Activated CD4-positive, alpha-beta T cell treated with anti-CD3 and anti-CD28 coated beads for 36 hours (primary cell): ENCODE data around the gene CLPTM1L. TPM values are rescaled to one million over a fixed set of nuclear protein-coding genes. Genes with fewer than 3 reads are reported as not detected.
"Not testable (repeated sequence)": the region's sequence is repeated elsewhere in the genome, so short reads cannot be mapped to it uniquely, and the experiment has no call there.

Experiments used
- ATAC-seq: fragments of 200-7000 bp; cut with Tn5 transposase; one replicate; pipeline ENCODE4 v1.10.0; 2021; ENCODE audit warnings: mild to moderate bottlenecking, moderate library complexity
- CTCF ChIA-PET: fragments of 350-600 bp; sonication (Branson Sonifier 250); formaldehyde crosslinking; loops from one replicate; lab custom pipeline; 2021; ENCODE audit warnings: antibody characterized with exemption; lab: Charles Lee
- POLR2A ChIA-PET: fragments of 350-600 bp; sonication (Branson Sonifier 250); formaldehyde crosslinking; loops from one replicate; lab custom pipeline; 2021; ENCODE audit warnings: antibody characterized with exemption, inconsistent platforms; lab: Charles Lee
- DNase-seq: peaks from one replicate; pipeline ENCODE4 v3.0.0-alpha.2; 2020
- H3K27ac Mint-ChIP-seq: one replicate; pipeline ENCODE4 v1.8.0; 2021; ENCODE audit warnings: mixed read lengths
- H3K27me3 Mint-ChIP-seq: one replicate; pipeline ENCODE4 v1.8.0; 2021; ENCODE audit warnings: mixed read lengths
- H3K36me3 Mint-ChIP-seq: one replicate; pipeline ENCODE4 v1.8.0; 2021; ENCODE audit warnings: low read depth, mixed read lengths
- H3K4me1 Mint-ChIP-seq: one replicate; pipeline ENCODE4 v1.8.0; 2021; ENCODE audit warnings: mixed read lengths
- H3K4me3 Mint-ChIP-seq: one replicate; pipeline ENCODE4 v1.8.0; 2021; ENCODE audit warnings: mild to moderate bottlenecking, moderate library complexity, mixed read lengths
- H3K9me3 Mint-ChIP-seq: one replicate; pipeline ENCODE4 v1.8.0; 2021; ENCODE audit warnings: low read depth, mixed read lengths
- intact Hi-C, 2 experiments: fragments of 100-400 bp; cut with DNase I in 1 of 2; cut with micrococcal nuclease in 1 of 2; formaldehyde crosslinking; loops; one replicate each; pipeline versions ENCODE4 v1.14.2 to v1.15.1; 2022 to 2024; cut with DNase I, micrococcal nuclease
- total RNA-seq, 2 experiments: library from RNA; stranded (reverse); gene quantifications; one replicate each; pipeline ENCODE4 v1.2.3, GENCODE V29; 2021

The CLPTM1L gene
- total RNA-seq, 2 experiments from 2014 or later, result 62.1 to 62.2 TPM

GRCh38 chr5:1368756-1369155 is 23.9 kb upstream of the CLPTM1L start:
- Mint-ChIP-seq H3K4me3 (no peak overlapping the region), H3K27ac (no peak overlapping the region), H3K4me1 (no peaks in the 10 kb centered on the region), H3K27me3 (peaks cover under 1% of the 10 kb centered on the region), H3K36me3 (no peaks in the 10 kb centered on the region), H3K9me3 (no peaks in the 10 kb centered on the region)
- ATAC-seq (no peak), DNase-seq (no peak)
- CTCF ChIA-PET, result no interaction called here
- POLR2A ChIA-PET, result no interaction called here
- intact Hi-C loops, result no loop called here

DNA sequence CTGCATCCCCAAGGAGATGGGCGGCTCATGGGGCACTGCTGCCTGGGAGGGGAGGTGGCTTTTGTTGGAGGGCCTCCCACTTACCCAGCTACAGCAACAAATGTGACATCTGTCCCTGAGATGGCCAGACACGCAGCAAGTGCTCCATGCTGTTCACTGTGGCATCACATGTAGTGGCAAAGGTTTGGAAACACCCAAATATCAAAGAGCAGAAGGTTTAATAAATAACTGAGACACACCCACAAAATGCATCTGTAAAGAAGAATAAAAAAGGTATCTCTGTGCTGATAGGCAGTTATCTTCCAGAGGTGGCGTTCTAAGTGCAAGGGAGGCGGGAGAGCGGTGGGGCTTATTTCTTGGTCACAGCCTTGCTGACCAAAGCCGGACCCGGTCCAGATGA is 23.3 kb upstream of the CLPTM1L start:
- ATAC-seq, result no peak
- CTCF ChIA-PET, result no interaction called here
- Mint-ChIP-seq H3K27me3 (peaks cover 6% of the 10 kb centered on the region), H3K4me3 (no peak overlapping the region), H3K27ac (no peak overlapping the region), H3K4me1 (no peaks in the 10 kb centered on the region), H3K9me3 (no peaks in the 10 kb centered on the region), H3K36me3 (no peaks in the 10 kb centered on the region)
- intact Hi-C loops, result no loop called here
- POLR2A ChIA-PET, result no interaction called here
- DNase-seq, result no peak

DNA sequence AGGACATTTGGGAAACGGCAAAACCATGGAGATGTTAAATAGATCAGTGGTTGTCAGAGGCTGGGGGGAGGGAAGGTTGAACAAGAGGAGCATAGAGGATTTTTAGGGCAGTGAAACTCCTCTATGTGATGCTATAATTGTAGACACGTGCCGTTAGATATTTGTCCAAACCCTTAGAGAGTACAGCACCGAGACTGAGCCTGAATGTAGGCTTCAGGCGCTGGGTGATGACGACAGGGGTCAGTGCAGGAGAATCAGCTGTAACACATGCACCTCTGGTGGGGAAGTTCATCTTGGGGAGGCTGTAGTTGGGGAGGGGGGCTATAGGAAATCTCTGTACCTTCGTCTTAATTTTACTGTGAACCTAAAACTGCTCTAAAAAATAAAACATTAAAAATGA is 22.2 kb upstream of the CLPTM1L start:
- Mint-ChIP-seq H3K27me3 (peaks cover 6% of the 10 kb centered on the region), H3K4me1 (no peaks in the 10 kb centered on the region), H3K27ac (no peak overlapping the region), H3K9me3 (no peaks in the 10 kb centered on the region), H3K36me3 (no peaks in the 10 kb centered on the region), H3K4me3 (no peak overlapping the region)
- ATAC-seq (no peak), DNase-seq (no peak)
- intact Hi-C loops, result no loop called here
- POLR2A ChIA-PET, result no interaction called here
- CTCF ChIA-PET, result no interaction called here

GRCh38 chr5:1366514-1366913 is 21.6 kb upstream of the CLPTM1L start:
- no peak for ATAC-seq
- intact Hi-C loops, result no loop called here
- no peaks in the 10 kb centered on the region for H3K36me3 Mint-ChIP-seq
- ChIA-PET POLR2A (no interaction called here), CTCF (no interaction called here)
- no peaks in the 10 kb centered on the region for H3K4me1 Mint-ChIP-seq
- H3K4me3 Mint-ChIP-seq, result no peak overlapping the region
- no peak overlapping the region for H3K27ac Mint-ChIP-seq
- DNase-seq, result no peak
- peaks cover 6% of the 10 kb centered on the region for H3K27me3 Mint-ChIP-seq
- no peaks in the 10 kb centered on the region for H3K9me3 Mint-ChIP-seq

GRCh38 chr5:1364211-1364610 is 19.3 kb upstream of the CLPTM1L start:
- DNase-seq (no peak), ATAC-seq (no peak)
- POLR2A ChIA-PET, result no interaction called here
- intact Hi-C loops, result no loop called here
- Mint-ChIP-seq H3K4me3 (no peak overlapping the region), H3K4me1 (no peaks in the 10 kb centered on the region), H3K9me3 (no peaks in the 10 kb centered on the region), H3K27me3 (peaks cover 8% of the 10 kb centered on the region), H3K27ac (no peak overlapping the region), H3K36me3 (no peaks in the 10 kb centered on the region)
- CTCF ChIA-PET, result no interaction called here

- Mint-ChIP-seq H3K36me3 (no peaks in the 10 kb centered on the region), H3K9me3 (no peaks in the 10 kb centered on the region), H3K27ac (no peak overlapping the region), H3K4me1 (no peaks in the 10 kb centered on the region), H3K27me3 (peaks cover 8% of the 10 kb centered on the region), H3K4me3 (no peak overlapping the region)
- CTCF ChIA-PET, result no interaction called here
- intact Hi-C loops, result no loop called here
- DNase-seq (no peak), ATAC-seq (no peak)
- POLR2A ChIA-PET, result no interaction called here
Observed at GRCh38 chr5:1363581-1363980, 18.7 kb upstream of the CLPTM1L start.

GRCh38 chr5:1363160-1363559 is 18.3 kb upstream of the CLPTM1L start:
- Mint-ChIP-seq H3K4me1 (no peaks in the 10 kb centered on the region), H3K27me3 (peaks cover 8% of the 10 kb centered on the region), H3K27ac (no peak overlapping the region), H3K9me3 (no peaks in the 10 kb centered on the region), H3K36me3 (no peaks in the 10 kb centered on the region), H3K4me3 (no peak overlapping the region)
- ChIA-PET POLR2A (no interaction called here), CTCF (no interaction called here)
- ATAC-seq (no peak), DNase-seq (no peak)
- intact Hi-C loops, result no loop called here

- CTCF ChIA-PET, result interaction anchor here (0.7 kb wide), 1 partner anchor 197 kb away, joined by 3 read pairs; no protein-coding TSS in a partner anchor
- intact Hi-C loops, result no loop called here
- Mint-ChIP-seq H3K4me1 (no peaks in the 10 kb centered on the region), H3K4me3 (no peak overlapping the region), H3K27ac (no peak overlapping the region), H3K9me3 (no peaks in the 10 kb centered on the region), H3K36me3 (no peaks in the 10 kb centered on the region), H3K27me3 (peaks cover 8% of the 10 kb centered on the region)
- DNase-seq (no peak), ATAC-seq (no peak)
- POLR2A ChIA-PET, result no interaction called here
Observed at GRCh38 chr5:1362242-1363015, 17.5 kb upstream of the CLPTM1L start.

DNA sequence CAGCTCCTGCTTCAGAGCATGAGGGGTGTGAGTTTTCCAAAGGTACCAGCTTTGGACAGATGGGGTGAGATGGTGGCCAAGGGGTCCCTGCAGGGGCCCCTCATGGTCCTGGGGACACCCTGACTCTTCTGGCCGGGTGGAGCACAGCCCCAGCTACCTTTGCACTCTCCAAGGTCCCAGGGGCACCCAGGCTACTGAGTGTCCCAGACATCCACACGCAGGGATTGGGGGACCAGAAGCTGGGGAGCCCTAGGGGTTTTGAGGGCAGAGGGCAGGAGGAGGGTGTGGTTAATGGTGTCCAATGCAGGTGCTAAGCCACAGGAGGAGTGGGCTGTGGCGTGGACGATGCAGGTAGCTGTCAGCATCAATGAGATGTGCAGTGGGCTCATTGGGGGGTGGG is 16.0 kb upstream of the CLPTM1L start:
- Mint-ChIP-seq H3K4me3 (no peak overlapping the region), H3K36me3 (no peaks in the 10 kb centered on the region), H3K4me1 (no peaks in the 10 kb centered on the region), H3K27ac (no peak overlapping the region), H3K27me3 (peaks cover 8% of the 10 kb centered on the region), H3K9me3 (no peaks in the 10 kb centered on the region)
- DNase-seq (no peak), ATAC-seq (no peak)
- ChIA-PET CTCF (interaction anchor here (1.1 kb wide), 1 partner anchor 20 kb away, joined by 3 read pairs; no protein-coding TSS in a partner anchor), POLR2A (no interaction called here)
- intact Hi-C loops, result no loop called here

DNA sequence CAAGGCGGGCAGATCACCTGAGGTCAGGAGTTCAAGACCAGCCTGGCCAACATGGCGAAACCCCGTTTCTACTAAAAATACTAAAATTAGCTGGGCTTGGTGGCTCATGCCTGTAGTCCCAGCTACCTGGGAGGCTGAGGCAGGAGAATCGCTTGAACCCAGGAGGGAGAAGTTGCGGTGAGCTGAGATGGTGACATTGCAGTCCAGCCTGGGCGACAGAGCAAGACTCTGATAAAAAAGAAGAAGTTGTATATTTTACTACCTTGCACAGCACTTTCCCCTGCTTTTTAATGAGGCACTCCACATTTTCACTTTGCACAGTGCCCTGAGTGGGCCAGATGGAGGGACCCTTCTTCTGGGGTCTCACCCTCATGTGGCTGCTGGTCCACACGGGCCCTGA is 15.5 kb upstream of the CLPTM1L start:
- DNase-seq, H3K9me3 Mint-ChIP-seq, H3K36me3 Mint-ChIP-seq, H3K4me1 Mint-ChIP-seq, ATAC-seq, H3K27me3 Mint-ChIP-seq, H3K27ac Mint-ChIP-seq, H3K4me3 Mint-ChIP-seq, intact Hi-C loops: not testable (repeated sequence)
- CTCF ChIA-PET, result interaction anchor here (1.1 kb wide), 1 partner anchor 20 kb away, joined by 3 read pairs; no protein-coding TSS in a partner anchor
- POLR2A ChIA-PET, result interaction anchor here (0.6 kb wide), 1 partner anchor 283 kb away, joined by 12 read pairs; no protein-coding TSS in a partner anchor

DNA sequence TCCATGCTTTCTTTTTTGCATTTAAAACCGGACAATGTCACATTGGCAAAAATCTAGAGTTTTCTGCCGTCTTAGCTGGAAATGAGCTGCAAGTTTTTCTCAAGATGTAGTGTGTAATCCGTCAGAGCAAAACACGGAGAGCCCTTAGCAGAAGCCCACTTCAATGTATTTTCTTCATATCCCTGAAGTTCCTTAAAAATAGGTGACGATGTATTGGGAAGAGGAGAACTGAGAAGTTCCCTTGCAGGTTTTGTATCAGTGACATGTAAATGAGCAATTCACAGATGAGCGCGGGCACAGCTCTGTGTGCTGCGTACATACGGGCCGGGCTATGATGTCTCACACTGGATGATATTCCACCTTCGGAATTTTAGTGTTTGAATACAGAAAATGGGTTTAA is 14.8 kb upstream of the CLPTM1L start:
- ATAC-seq (no peak), DNase-seq (no peak)
- POLR2A ChIA-PET, result interaction anchor here (0.6 kb wide), 1 partner anchor 284 kb away, joined by 12 read pairs; no protein-coding TSS in a partner anchor
- Mint-ChIP-seq H3K4me1 (no peaks in the 10 kb centered on the region), H3K9me3 (no peaks in the 10 kb centered on the region), H3K27ac (no peak overlapping the region), H3K4me3 (no peak overlapping the region), H3K36me3 (no peaks in the 10 kb centered on the region), H3K27me3 (peaks cover 8% of the 10 kb centered on the region)
- intact Hi-C loops, result no loop called here
- CTCF ChIA-PET, result no interaction called here

- DNase-seq (no peak), ATAC-seq (no peak)
- H3K27ac Mint-ChIP-seq, result no peak overlapping the region
- H3K4me1 Mint-ChIP-seq, result no peaks in the 10 kb centered on the region
- intact Hi-C loops, result no loop called here
- H3K36me3 Mint-ChIP-seq, result no peaks in the 10 kb centered on the region
- H3K9me3 Mint-ChIP-seq, result no peaks in the 10 kb centered on the region
- H3K4me3 Mint-ChIP-seq, result no peak overlapping the region
- ChIA-PET CTCF (no interaction called here), POLR2A (no interaction called here)
- peaks cover 8% of the 10 kb centered on the region for H3K27me3 Mint-ChIP-seq
Observed at GRCh38 chr5:1359031-1359645, 14.2 kb upstream of the CLPTM1L start.
